Gastrocnemius medialis (tissue), 4 donors: ENCODE results near the gene LSS. TPM values are rescaled to one million over a fixed set of nuclear protein-coding genes. Genes with fewer than 3 reads are reported as not detected.

Source experiments
- ATAC-seq, 2 donors: fragments of 150-250 bp; one replicate each; pipeline ENCODE4 v1.9.1; 2016
- DNase-seq, 2 donors: peaks; one replicate each; pipeline ENCODE4 v3.0.0-alpha.2; 2019
- H3K27ac ChIP-seq, 4 donors: fragments of 200-600 bp; sonication (generic); 1 replicate in 1 of 4; 2 replicates in 3 of 4; pipeline ENCODE4 v1.5.1; 2016 to 2018; ENCODE audit warnings: mild to moderate bottlenecking in 2 of 4, moderate library complexity in 1 of 4
- H3K27me3 ChIP-seq, 3 donors: fragments of 200-600 bp; sonication (generic) in 2 of 3; 1 replicate in 1 of 3; 2 replicates in 2 of 3; pipeline versions ENCODE4 v1.5.1 to v1.6.0; 2016 to 2019; ENCODE audit warnings: mild to moderate bottlenecking in 1 of 3, moderate library complexity in 1 of 3
- H3K36me3 ChIP-seq, 2 donors: fragments of 200-600 bp; sonication (generic) in 1 of 2; one replicate each; pipeline ENCODE4 v1.5.1; 2017 to 2018
- H3K4me1 ChIP-seq, 2 donors: fragments of 200-600 bp; sonication (generic) in 1 of 2; one replicate each; pipeline ENCODE4 v1.5.1; 2016 to 2017; ENCODE audit warnings: mild to moderate bottlenecking in 2 of 2
- H3K4me3 ChIP-seq, 4 donors: fragments of 200-600 bp; sonication (generic) in 3 of 4; 1 replicate in 1 of 4; 2 replicates in 3 of 4; pipeline ENCODE4 v1.5.1; 2016 to 2019; ENCODE audit warnings: mild to moderate bottlenecking in 2 of 4
- H3K9me3 ChIP-seq, 3 donors: fragments of 200-600 bp; sonication (generic) in 2 of 3; 1 replicate in 1 of 3; 2 replicates in 2 of 3; pipeline ENCODE4 v1.5.1; 2016 to 2019
- CTCF ChIP-seq, 5 experiments: fragments of 450-650 bp in 3 of 5; fragments of 200-600 bp in 2 of 5; sonication (generic) in 2 of 5; IDR thresholded peaks in 4 of 5; conservative IDR thresholded peaks in 1 of 5; 1 replicate in 4 of 5; 2 replicates in 1 of 5; pipeline ENCODE4 v1.5.1; 2016 to 2019; ENCODE audit warnings: antibody characterized with exemption in 5 of 5, mild to moderate bottlenecking in 3 of 5, moderate library complexity in 3 of 5
- POLR2A ChIP-seq, 2 donors: fragments of 450-650 bp; IDR thresholded peaks; one replicate each; pipeline ENCODE4 v1.6.1; 2017; ENCODE audit warnings: antibody characterized with exemption in 2 of 2, mild to moderate bottlenecking in 2 of 2, moderate library complexity in 2 of 2
- in situ Hi-C, 4 donors: fragments of 200-750 bp; cut with MboI; loops; one replicate each; pipeline versions ENCODE4 v1.15.0 to v1.8.0; 2017; ENCODE audit warnings: low sequenced_read_pairs in 4 of 4
- intact Hi-C: fragments of 100-400 bp; cut with DNase I; formaldehyde crosslinking; loops from one replicate; pipeline ENCODE4 v1.15.1; 2023; ENCODE audit warnings: low total_unique reads
- total RNA-seq, 4 donors: library from RNA; depleted of rRNA; stranded (reverse); fragments of >200 nt; gene quantifications; one replicate each; pipeline versions ENCODE4 v1.1.0 to v1.2.3, GENCODE V29; 2016

LSS gene
- total RNA-seq, 4 donors from 2014 or later: 26.4 to 47.2 (median 32.7) TPM

- no peak for TF ChIP-seq CTCF (IDR thresholded peaks at IDR 0.05 in 4 of 5, conservative IDR thresholded peaks at IDR 0.05 in 1 of 5)
- TF ChIP-seq POLR2A (IDR thresholded peaks at IDR 0.05): no peak
- H3K36me3 ChIP-seq: peaks cover 0 to 7% of the 10 kb centered on the region in 2 donors
- H3K4me3 ChIP-seq: no peak overlapping the region
- no peaks in the 10 kb centered on the region for H3K27me3 ChIP-seq
- ATAC-seq (no peak), DNase-seq (no peak)
- H3K9me3 ChIP-seq: no peaks in the 10 kb centered on the region
- peaks cover 34 to 35% of the 10 kb centered on the region in 2 donors for H3K4me1 ChIP-seq
- intact Hi-C loops: loop anchor here (5.0 kb wide), 1 partner anchor 135 kb away; the partner anchor contains the start of genes C21orf58 and PCNT
- peak overlapping the region; percentile 89 to 90 (median 90) for H3K27ac ChIP-seq
- in situ Hi-C loops: no loop called here
Observed at GRCh38 chr21:46187261-46187660, 41.3 kb downstream of the LSS start.

DNA sequence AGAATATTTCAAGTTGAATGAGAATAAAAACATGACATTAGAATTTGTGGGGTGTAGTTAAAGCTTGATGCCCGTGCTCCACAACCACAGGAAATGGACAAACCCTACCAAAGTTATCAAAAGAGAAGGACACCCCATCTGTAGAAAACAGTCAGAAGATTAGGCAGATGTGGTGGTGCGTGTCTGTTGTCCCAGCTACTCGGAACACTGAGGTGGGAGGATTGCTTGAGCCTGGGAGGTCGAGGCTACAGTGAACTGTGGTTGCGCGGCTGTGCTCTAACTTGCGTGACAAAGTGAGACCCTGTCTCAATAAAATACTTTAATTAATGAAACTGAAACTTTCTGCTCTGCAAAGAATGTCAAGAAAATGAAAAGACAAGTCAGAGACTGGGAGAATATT is 42.9 kb downstream of the LSS start:
- no peak for DNase-seq
- no peaks in the 10 kb centered on the region for H3K9me3 ChIP-seq
- H3K4me1 ChIP-seq: peaks cover 31 to 35% of the 10 kb centered on the region in 2 donors
- in situ Hi-C loops: no loop called here
- intact Hi-C loops: loop anchor here (5.0 kb wide), 1 partner anchor 137 kb away; the partner anchor contains the start of genes C21orf58 and PCNT
- H3K27ac ChIP-seq: peak overlapping the region in 3 of 4 donors; percentile 84 to 94 (median 87)
- no peak for ATAC-seq
- no peak for TF ChIP-seq CTCF (IDR thresholded peaks at IDR 0.05 in 4 of 5, conservative IDR thresholded peaks at IDR 0.05 in 1 of 5)
- TF ChIP-seq POLR2A (IDR thresholded peaks at IDR 0.05): no peak
- no peak overlapping the region for H3K4me3 ChIP-seq
- H3K36me3 ChIP-seq: no peaks in the 10 kb centered on the region
- H3K27me3 ChIP-seq: no peaks in the 10 kb centered on the region

DNA sequence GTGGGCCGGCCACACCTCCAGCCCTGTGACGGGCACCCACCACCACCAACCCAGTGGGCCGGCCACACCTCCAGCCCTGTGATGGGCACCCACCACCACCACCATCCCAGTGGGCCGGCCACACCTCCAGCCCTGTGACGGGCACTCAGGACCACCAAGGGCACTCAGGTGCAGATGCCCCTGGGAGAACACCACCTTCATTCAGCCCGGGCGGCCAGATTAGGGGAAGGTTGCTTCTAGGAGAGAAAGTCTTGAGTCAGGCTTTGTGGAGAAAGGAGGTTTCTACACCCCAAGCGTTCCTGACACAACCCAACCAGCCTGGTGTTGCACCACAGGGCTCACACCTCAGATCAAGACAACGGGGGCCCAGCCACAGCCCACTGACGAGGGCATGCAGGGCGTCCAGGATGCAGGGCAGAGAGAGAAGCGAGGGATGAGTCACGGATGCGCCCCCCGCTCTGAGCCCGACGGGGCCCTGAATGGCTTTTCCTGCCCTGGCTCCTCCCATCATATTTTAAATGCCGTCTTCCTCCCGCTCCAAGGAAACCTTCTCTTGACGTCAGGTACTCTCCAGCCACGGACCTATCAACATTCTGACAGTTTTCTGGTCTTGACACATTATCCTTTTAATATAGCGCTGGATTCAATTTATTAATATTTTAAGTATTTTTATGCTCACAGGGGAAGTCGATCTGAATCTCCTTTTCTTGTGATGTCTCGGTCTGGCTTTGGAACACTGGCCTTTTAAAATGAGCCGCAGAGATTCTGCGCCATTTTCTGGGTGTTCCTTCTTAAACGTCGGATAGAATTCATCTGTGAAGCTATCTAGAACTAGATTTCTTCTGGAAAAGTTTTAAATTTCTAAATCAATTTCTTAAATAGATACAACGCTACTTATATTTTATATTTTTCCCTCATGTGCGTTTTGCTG is 43.7 kb downstream of the LSS start:
- DNase-seq: peak; percentile 48 to 87

More for the DNA sequence above, 43.7 kb downstream of the LSS start:
- intact Hi-C loops: loop anchor here (5.0 kb wide), 1 partner anchor 137 kb away; the partner anchor contains the start of genes C21orf58 and PCNT
- peak; percentile 27 to 76 for ATAC-seq
- H3K36me3 ChIP-seq: no peaks in the 10 kb centered on the region
- no peaks in the 10 kb centered on the region for H3K9me3 ChIP-seq
- peaks cover 23 to 33% of the 10 kb centered on the region in 2 donors for H3K4me1 ChIP-seq
- H3K4me3 ChIP-seq: peak overlapping the region; percentile 49 to 66 (median 56)
- in situ Hi-C loops: no loop called here
- no peaks in the 10 kb centered on the region for H3K27me3 ChIP-seq
- TF ChIP-seq CTCF (IDR thresholded peaks at IDR 0.05 in 4 of 5, conservative IDR thresholded peaks at IDR 0.05 in 1 of 5): no peak
- TF ChIP-seq POLR2A (IDR thresholded peaks at IDR 0.05): peak; percentile 10 to 62
- H3K27ac ChIP-seq: peak overlapping the region; percentile 73 to 94 (median 86)
